ENCODE results near the gene ARHGAP23.
"Not testable (repeated sequence)": the region's sequence is repeated elsewhere in the genome, so short reads cannot be mapped to it uniquely, and the experiment has no call there.

The ARHGAP23 gene

GRCh38 chr17:38530856-38531255 is 102.6 kb downstream of the ARHGAP23 start:
- not testable (repeated sequence) for DNase-seq

- not testable (repeated sequence) for DNase-seq
Measured at GRCh38 chr17:38531761-38532160, 103.5 kb downstream of the ARHGAP23 start.

GRCh38 chr17:38532451-38532850 is 104.2 kb downstream of the ARHGAP23 start:
- DNase-seq: no peak

- no peak for DNase-seq
Measured at GRCh38 chr17:38533241-38533640, 105.0 kb downstream of the ARHGAP23 start.

GRCh38 chr17:38533866-38534497 is 105.7 kb downstream of the ARHGAP23 start:
- DNase-seq: no peak

GRCh38 chr17:38534498-38534885 is 106.2 kb downstream of the ARHGAP23 start:
- no peak for DNase-seq

- no peak for DNase-seq
Measured at GRCh38 chr17:38535886-38536285, 107.6 kb downstream of the ARHGAP23 start.

GRCh38 chr17:38536661-38537060 is 108.4 kb downstream of the ARHGAP23 start:
- DNase-seq: no peak

GRCh38 chr17:38538906-38539305 is 110.6 kb downstream of the ARHGAP23 start:
- no peak for DNase-seq

- no peak for DNase-seq
Measured at GRCh38 chr17:38539386-38539785, 111.1 kb downstream of the ARHGAP23 start.

- DNase-seq: no peak
Measured at GRCh38 chr17:38540514-38541045, 112.3 kb downstream of the ARHGAP23 start.

GRCh38 chr17:38541281-38541680 is 113.0 kb downstream of the ARHGAP23 start:
- DNase-seq: no peak

GRCh38 chr17:38542286-38542685 is 114.0 kb downstream of the ARHGAP23 start:
- no peak for DNase-seq

GRCh38 chr17:38543403-38544174 is 115.3 kb downstream of the ARHGAP23 start:
- no peak for DNase-seq

- no peak for DNase-seq
Measured at GRCh38 chr17:38544175-38544838, 116.0 kb downstream of the ARHGAP23 start.

GRCh38 chr17:38544839-38545209 is 116.6 kb downstream of the ARHGAP23 start:
- DNase-seq: no peak

- no peak for DNase-seq
Measured at GRCh38 chr17:38545531-38546225, 117.4 kb downstream of the ARHGAP23 start.

- DNase-seq: no peak
Measured at GRCh38 chr17:38546396-38546795, 118.1 kb downstream of the ARHGAP23 start.

- DNase-seq: no peak
Measured at GRCh38 chr17:38547444-38547843, 119.2 kb downstream of the ARHGAP23 start.

GRCh38 chr17:38549285-38549684 is 121.0 kb downstream of the ARHGAP23 start:
- DNase-seq: no peak

- DNase-seq: no peak
Measured at GRCh38 chr17:38550661-38551060, 122.4 kb downstream of the ARHGAP23 start.

- DNase-seq: no peak
Measured at GRCh38 chr17:38551121-38551520, 122.9 kb downstream of the ARHGAP23 start.

GRCh38 chr17:38552343-38552742 is 124.1 kb downstream of the ARHGAP23 start:
- DNase-seq: no peak
